ENCODE measurements around the gene RPTOR. TPM values are rescaled to one million over a fixed set of nuclear protein-coding genes. Genes with fewer than 3 reads are reported as not detected.

Gene RPTOR
- total RNA-seq, 2 experiments from 2014 or later: 53.1 to 54.0 TPM

- no peak for ATAC-seq
- DNase-seq: no peak
- Mint-ChIP-seq H3K36me3 (ENCODE audit: low read depth) (peaks cover 16% of the 10 kb centered on the region), H3K4me1 (ENCODE audit: low read depth) (peaks cover 82% of the 10 kb centered on the region), H3K27ac (peak overlapping the region; percentile 85), H3K9me3 (ENCODE audit: insufficient read depth) (no peaks in the 10 kb centered on the region), H3K27me3 (ENCODE audit: low read depth) (no peaks in the 10 kb centered on the region), H3K4me3 (no peak overlapping the region)
- CTCF ChIA-PET: interaction anchor here (1.0 to 1.3 kb wide), 4 partner anchors 10 to 267 kb away, joined by 3 to 5 read pairs (median 3); no protein-coding TSS in a partner anchor
- POLR2A ChIA-PET: interaction anchor here (1.0 kb wide), 1 partner anchor 145 kb away, joined by 3 read pairs; no protein-coding TSS in a partner anchor
Measured at GRCh38 chr17:80598813-80599545, 54.3 kb downstream of the RPTOR start.

DNA sequence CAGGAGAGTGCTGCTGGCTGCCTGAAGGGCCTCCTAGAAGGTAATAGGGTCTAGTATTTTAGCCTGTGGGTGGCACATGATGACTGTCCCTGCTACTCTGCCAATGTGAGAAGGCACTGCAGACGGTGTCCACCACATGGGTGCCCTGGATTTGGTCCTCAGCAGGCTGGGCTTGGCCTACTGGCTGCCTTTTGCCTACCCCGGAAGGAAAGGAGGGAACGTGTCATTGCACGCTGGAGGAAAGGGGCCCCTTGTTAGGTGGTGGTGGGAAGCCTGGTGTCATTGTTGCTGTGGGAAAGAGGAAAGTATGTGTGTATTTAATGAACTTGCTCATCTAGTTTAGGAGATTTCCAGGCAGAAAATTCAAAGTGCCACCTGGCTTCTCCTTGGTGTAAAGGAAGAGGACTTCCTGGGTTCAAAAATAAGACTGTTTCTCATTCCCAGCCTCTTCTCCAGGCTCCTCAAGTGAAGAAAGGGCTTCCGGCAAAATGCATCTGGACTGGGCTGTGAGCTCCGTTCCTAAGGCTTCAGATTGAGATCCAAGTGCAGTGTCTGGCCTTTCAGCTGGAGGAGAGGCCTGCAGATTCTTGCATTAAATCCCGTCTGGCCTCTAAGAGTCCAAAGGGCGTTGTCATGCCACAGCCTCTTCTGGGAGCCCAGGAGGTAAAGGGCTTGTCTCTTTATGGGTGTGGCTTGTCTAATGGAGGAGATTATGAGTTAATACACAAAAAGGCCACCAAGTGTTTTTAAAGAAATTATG is 55.1 kb downstream of the RPTOR start:
- peaks cover 21% of the 10 kb centered on the region for H3K36me3 Mint-ChIP-seq (ENCODE audit: low read depth)
- H3K27ac Mint-ChIP-seq: peak overlapping the region; percentile 85
- H3K27me3 Mint-ChIP-seq (ENCODE audit: low read depth): no peaks in the 10 kb centered on the region
- DNase-seq (no peak), ATAC-seq (no peak)
- no peak overlapping the region for H3K4me3 Mint-ChIP-seq
- ChIA-PET CTCF (interaction anchor here (1.2 to 1.3 kb wide), 2 partner anchors 24 to 266 kb away, joined by 3 read pairs; no protein-coding TSS in a partner anchor), POLR2A (interaction anchor here (1.0 kb wide), 1 partner anchor 145 kb away, joined by 3 read pairs; no protein-coding TSS in a partner anchor)
- no peaks in the 10 kb centered on the region for H3K9me3 Mint-ChIP-seq (ENCODE audit: insufficient read depth)
- H3K4me1 Mint-ChIP-seq (ENCODE audit: low read depth): peaks cover 83% of the 10 kb centered on the region

GRCh38 chr17:80601146-80601545 is 56.5 kb downstream of the RPTOR start:
- Mint-ChIP-seq H3K36me3 (ENCODE audit: low read depth) (peaks cover 21% of the 10 kb centered on the region), H3K9me3 (ENCODE audit: insufficient read depth) (no peaks in the 10 kb centered on the region), H3K4me3 (no peak overlapping the region), H3K4me1 (ENCODE audit: low read depth) (peaks cover 80% of the 10 kb centered on the region), H3K27me3 (ENCODE audit: low read depth) (no peaks in the 10 kb centered on the region), H3K27ac (no peak overlapping the region)
- ATAC-seq: no peak
- DNase-seq: no peak
- ChIA-PET CTCF (no interaction called here), POLR2A (no interaction called here)

DNA sequence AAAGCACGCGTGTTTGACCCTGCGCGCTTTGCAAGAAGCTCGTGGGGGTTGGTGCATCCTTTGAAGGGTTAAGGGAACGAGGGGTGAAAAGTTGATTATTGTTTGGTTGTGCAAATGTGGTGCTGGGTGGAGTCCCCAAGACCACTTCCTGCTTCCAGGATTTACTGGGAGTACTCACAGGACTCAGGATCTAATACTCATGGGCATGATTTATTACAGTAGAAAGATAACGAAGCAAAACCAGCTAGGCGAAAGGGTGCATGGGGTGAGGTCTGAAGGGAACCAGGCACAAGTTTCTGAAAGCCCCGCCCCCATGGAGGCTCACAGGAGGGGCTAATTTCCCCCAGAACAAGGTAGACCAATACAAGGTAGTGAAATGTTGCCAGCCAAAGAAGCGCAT is 58.8 kb downstream of the RPTOR start:
- no peak for ATAC-seq
- DNase-seq: no peak
- H3K27me3 Mint-ChIP-seq (ENCODE audit: low read depth): no peaks in the 10 kb centered on the region
- H3K36me3 Mint-ChIP-seq (ENCODE audit: low read depth): peaks cover 17% of the 10 kb centered on the region
- POLR2A ChIA-PET: interaction anchor here (0.6 kb wide), 1 partner anchor 1798 kb away, joined by 3 read pairs; no protein-coding TSS in a partner anchor
- H3K27ac Mint-ChIP-seq: no peak overlapping the region
- no peak overlapping the region for H3K4me3 Mint-ChIP-seq
- H3K4me1 Mint-ChIP-seq (ENCODE audit: low read depth): peaks cover 62% of the 10 kb centered on the region
- no peaks in the 10 kb centered on the region for H3K9me3 Mint-ChIP-seq (ENCODE audit: insufficient read depth)
- CTCF ChIA-PET: interaction anchor here (2.0 to 4.2 kb wide), 2 partner anchors 11 to 27 kb away, joined by 5 to 18 read pairs; no protein-coding TSS in a partner anchor

- Mint-ChIP-seq H3K27ac (no peak overlapping the region), H3K4me3 (no peak overlapping the region), H3K27me3 (ENCODE audit: low read depth) (no peaks in the 10 kb centered on the region), H3K36me3 (ENCODE audit: low read depth) (peaks cover 17% of the 10 kb centered on the region), H3K4me1 (ENCODE audit: low read depth) (peaks cover 60% of the 10 kb centered on the region), H3K9me3 (ENCODE audit: insufficient read depth) (no peaks in the 10 kb centered on the region)
- DNase-seq: no peak
- ChIA-PET CTCF (interaction anchor here (2.0 to 4.2 kb wide), 2 partner anchors 11 to 28 kb away, joined by 5 to 18 read pairs; no protein-coding TSS in a partner anchor), POLR2A (no interaction called here)
- no peak for ATAC-seq
Measured at GRCh38 chr17:80604009-80604669, 59.5 kb downstream of the RPTOR start.

DNA sequence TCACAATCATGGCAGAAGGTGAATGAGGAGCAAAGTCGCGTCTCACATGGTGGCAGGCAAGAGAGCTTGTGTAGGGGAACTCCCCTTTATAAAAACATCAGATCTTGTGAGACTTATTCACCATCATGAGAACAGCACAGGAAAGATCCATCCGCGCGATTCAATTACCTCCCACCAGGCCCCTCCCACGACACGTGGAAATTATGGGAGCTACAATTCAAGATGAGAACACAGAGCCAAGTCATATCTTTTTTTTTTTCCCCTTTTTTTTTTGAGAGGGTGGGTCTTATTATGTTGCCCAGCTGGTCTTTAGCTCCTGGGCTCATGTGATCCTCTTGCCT is 60.0 kb downstream of the RPTOR start:
- Mint-ChIP-seq H3K36me3 (ENCODE audit: low read depth) (peaks cover 17% of the 10 kb centered on the region), H3K4me3 (no peak overlapping the region), H3K27ac (no peak overlapping the region), H3K4me1 (ENCODE audit: low read depth) (peaks cover 57% of the 10 kb centered on the region), H3K27me3 (ENCODE audit: low read depth) (no peaks in the 10 kb centered on the region), H3K9me3 (ENCODE audit: insufficient read depth) (no peaks in the 10 kb centered on the region)
- ATAC-seq (no peak), DNase-seq (no peak)
- CTCF ChIA-PET: interaction anchor here (2.0 to 4.2 kb wide), 2 partner anchors 12 to 29 kb away, joined by 5 to 18 read pairs; no protein-coding TSS in a partner anchor
- POLR2A ChIA-PET: no interaction called here

GRCh38 chr17:80605326-80606066 is 60.9 kb downstream of the RPTOR start:
- ChIA-PET CTCF (interaction anchor here (1.8 to 4.2 kb wide), 3 partner anchors 13 to 29 kb away, joined by 5 to 18 read pairs (median 5); no protein-coding TSS in a partner anchor), POLR2A (no interaction called here)
- H3K9me3 Mint-ChIP-seq (ENCODE audit: insufficient read depth): no peaks in the 10 kb centered on the region
- peaks cover 57% of the 10 kb centered on the region for H3K4me1 Mint-ChIP-seq (ENCODE audit: low read depth)
- no peaks in the 10 kb centered on the region for H3K27me3 Mint-ChIP-seq (ENCODE audit: low read depth)
- H3K27ac Mint-ChIP-seq: no peak overlapping the region
- peak; percentile 53 for ATAC-seq
- H3K36me3 Mint-ChIP-seq (ENCODE audit: low read depth): peaks cover 15% of the 10 kb centered on the region
- DNase-seq: no peak
- H3K4me3 Mint-ChIP-seq: no peak overlapping the region

DNA sequence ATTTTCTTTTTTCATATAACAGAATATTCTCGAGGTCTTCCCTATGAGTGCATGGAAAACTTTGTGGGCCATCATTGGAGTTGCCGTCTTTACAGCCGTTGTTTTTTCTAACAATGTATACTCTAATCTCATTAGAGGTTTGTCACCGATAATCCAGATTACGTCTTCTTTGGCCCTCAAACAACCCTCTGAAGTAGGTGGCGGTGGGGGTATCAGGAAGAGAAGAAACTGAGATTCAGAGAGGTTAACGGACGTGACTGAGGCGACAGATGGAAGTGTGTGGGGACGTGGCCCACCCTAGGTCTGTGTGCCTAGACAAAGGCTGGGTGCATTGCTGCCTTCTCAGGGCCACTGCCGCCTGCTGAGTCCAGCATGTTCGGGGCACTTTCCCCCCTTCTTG is 63.7 kb downstream of the RPTOR start:
- POLR2A ChIA-PET: no interaction called here
- peaks cover 61% of the 10 kb centered on the region for H3K4me1 Mint-ChIP-seq (ENCODE audit: low read depth)
- DNase-seq (no peak), ATAC-seq (no peak)
- CTCF ChIA-PET: no interaction called here
- no peaks in the 10 kb centered on the region for H3K27me3 Mint-ChIP-seq (ENCODE audit: low read depth)
- peaks cover 8% of the 10 kb centered on the region for H3K36me3 Mint-ChIP-seq (ENCODE audit: low read depth)
- no peak overlapping the region for H3K27ac Mint-ChIP-seq
- no peak overlapping the region for H3K4me3 Mint-ChIP-seq
- H3K9me3 Mint-ChIP-seq (ENCODE audit: insufficient read depth): no peaks in the 10 kb centered on the region

DNA sequence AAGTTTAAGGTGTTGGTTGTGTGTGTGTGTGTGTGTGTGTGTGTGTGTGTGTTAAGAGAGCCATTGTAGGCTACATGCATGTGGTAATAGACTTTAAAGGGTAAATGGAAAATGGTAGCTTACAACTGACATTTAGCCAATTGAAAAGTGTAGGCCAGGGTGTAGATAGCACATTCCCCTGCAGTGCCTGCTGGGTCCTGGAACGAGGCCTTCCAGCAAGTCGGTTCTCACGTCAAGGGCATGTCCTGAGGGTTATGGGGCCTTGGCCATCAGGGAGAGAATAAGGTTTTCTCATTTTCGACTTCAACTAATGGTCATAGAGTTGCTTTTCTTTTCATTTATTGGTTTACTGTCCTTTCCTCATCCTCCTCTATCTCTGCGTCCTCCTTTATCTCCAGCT is 65.1 kb downstream of the RPTOR start:
- Mint-ChIP-seq H3K27me3 (ENCODE audit: low read depth) (no peaks in the 10 kb centered on the region), H3K36me3 (ENCODE audit: low read depth) (peaks cover 8% of the 10 kb centered on the region), H3K9me3 (ENCODE audit: insufficient read depth) (no peaks in the 10 kb centered on the region), H3K4me3 (no peak overlapping the region), H3K4me1 (ENCODE audit: low read depth) (peaks cover 64% of the 10 kb centered on the region), H3K27ac (peak overlapping the region; percentile 48)
- ChIA-PET CTCF (interaction anchor here (1.4 kb wide), 1 partner anchor 11 kb away, joined by 3 read pairs; no protein-coding TSS in a partner anchor), POLR2A (interaction anchor here (0.8 kb wide), 1 partner anchor 23 kb away, joined by 3 read pairs; no protein-coding TSS in a partner anchor)
- DNase-seq (no peak), ATAC-seq (no peak)

- CTCF ChIA-PET: interaction anchor here (1.0 to 1.3 kb wide), 2 partner anchors 36 to 184 kb away, joined by 3 to 4 read pairs; no protein-coding TSS in a partner anchor
- H3K4me1 Mint-ChIP-seq (ENCODE audit: low read depth): peaks cover 62% of the 10 kb centered on the region
- no peak overlapping the region for H3K27ac Mint-ChIP-seq
- ATAC-seq (no peak), DNase-seq (no peak)
- H3K4me3 Mint-ChIP-seq: no peak overlapping the region
- POLR2A ChIA-PET: no interaction called here
- no peaks in the 10 kb centered on the region for H3K9me3 Mint-ChIP-seq (ENCODE audit: insufficient read depth)
- peaks cover 10% of the 10 kb centered on the region for H3K36me3 Mint-ChIP-seq (ENCODE audit: low read depth)
- H3K27me3 Mint-ChIP-seq (ENCODE audit: low read depth): no peaks in the 10 kb centered on the region
Measured at GRCh38 chr17:80611816-80612215, 67.2 kb downstream of the RPTOR start.

All from activated CD8-positive, alpha-beta T cell treated with anti-CD3 and anti-CD28 coated beads, Interleukin-2, amount 10 ng/mL, durations not matched to agents 7 days and 5 days (primary cell).